T-helper 9 cell (primary cell): ENCODE data around the gene ZNF695.

Source experiments
- DNase-seq: peaks from one replicate; pipeline ENCODE4 v3.0.0-alpha.2; 2020

ZNF695 gene

DNA sequence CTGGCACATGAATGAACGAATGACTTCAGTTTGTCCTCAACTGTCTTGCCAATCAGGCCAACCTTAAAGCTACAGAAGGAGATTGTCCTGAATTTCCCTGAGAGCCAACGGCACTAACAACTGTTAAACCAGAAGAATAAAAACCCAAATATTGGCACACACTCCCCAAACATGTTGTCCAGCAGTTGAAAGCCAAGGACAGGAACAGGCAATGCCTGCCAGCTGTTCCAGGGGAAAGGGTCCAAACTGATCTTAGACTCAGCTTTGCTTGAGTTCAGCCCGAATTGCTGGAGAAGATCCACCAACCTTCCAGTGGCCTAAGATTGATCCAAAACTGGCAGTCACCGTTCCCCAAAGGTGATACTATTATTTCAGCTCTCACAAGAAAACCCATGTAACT lies 53.7 kb downstream of the ZNF695 start:
- no peak for DNase-seq

DNA sequence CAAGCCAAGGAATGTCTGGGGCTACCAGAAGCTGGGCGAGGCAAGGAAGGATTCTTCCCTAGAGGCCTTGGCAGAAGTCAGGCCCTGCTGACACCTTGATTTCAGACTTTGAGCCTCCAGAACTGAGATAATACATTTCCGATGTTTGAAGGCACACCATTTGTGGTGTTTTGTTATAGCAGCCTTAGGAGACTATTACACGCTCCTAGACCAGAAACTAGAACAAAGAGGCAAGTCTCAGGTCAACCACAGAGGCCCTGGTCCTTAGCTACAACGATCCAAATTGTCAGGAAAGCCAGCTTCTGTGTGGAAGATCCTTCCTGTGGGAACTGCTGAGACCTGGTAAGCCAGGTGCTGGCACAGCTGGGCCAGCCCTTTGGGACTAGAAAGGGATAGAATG lies 56.4 kb downstream of the ZNF695 start:
- no peak for DNase-seq

DNA sequence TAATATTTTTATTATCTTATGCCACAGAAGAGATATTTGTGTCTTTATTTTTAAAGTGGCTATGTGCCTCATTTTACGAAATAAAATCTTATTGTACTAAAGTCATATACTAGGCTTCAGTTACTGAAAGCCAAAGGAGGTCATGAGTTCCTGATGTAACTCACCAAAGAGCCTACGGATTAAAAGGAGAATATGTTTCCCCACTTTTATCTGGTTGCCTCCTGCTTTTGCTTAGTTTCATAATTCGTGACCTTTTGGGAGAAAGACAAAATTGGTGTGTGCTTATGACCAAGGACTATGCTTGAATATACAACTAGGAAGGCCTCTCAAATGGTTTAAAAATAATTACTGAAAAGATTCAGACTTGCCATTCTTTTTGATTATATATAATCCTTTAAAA lies 57.9 kb downstream of the ZNF695 start:
- no peak for DNase-seq

DNA sequence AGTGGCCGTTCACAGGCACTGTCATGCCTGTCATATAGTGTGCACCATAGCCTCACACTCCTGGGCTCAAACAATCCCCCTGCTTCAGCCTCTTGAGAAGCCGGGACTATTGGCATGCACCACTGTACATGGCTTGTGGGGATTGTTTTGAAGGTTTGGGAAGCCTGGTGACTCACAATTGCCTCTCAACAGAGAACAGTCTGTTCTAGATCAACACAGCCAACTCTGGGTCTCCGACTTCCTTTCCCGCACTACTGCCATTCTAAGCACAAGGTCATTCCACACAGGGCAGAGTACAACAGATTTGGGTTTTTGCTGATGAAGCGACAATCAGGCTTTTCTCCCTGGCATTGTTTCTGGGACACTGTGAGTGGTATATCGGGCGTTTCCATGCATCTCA lies 60.6 kb downstream of the ZNF695 start:
- DNase-seq: no peak

DNA sequence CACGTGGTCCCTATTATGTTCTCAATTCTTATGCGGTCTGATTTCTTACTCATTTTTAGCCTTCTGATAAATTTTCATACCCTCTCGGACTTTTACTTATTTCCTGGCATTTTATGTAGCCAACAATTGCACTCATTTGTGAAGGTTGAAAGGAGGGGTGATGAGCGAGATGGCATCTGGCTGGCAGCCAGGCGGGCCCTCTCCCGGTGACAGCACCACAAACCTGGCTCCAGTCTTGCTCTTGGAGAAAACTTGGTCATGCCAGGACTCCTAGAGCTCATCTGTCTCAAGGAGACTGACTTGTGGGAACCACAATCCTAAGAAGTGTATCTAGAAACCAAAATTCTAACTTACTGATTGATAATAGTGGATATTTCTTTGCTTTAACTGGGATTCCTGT lies 61.5 kb downstream of the ZNF695 start:
- DNase-seq: no peak
